GM18526 (cell line): ENCODE measurements around the gene ACSL3.

Source experiments
- POLR2A ChIP-seq: IDR thresholded peaks from 3 replicates; pipeline ENCODE4 v1.6.1; 2011; ENCODE audit not compliant: insufficient read length; ENCODE audit errors: extremely low read depth

ACSL3 gene

GRCh38 chr2:222939979-222940378 lies 79.1 kb downstream of the ACSL3 start:
- TF ChIP-seq POLR2A: no peak

- no peak for TF ChIP-seq POLR2A
Observed at GRCh38 chr2:222941510-222942032, 80.7 kb downstream of the ACSL3 start.

- no peak for TF ChIP-seq POLR2A
Observed at GRCh38 chr2:222942561-222942960, 81.7 kb downstream of the ACSL3 start.

- no peak for TF ChIP-seq POLR2A
Observed at GRCh38 chr2:222942977-222943376, 82.1 kb downstream of the ACSL3 start.

- no peak for TF ChIP-seq POLR2A
Observed at GRCh38 chr2:222943820-222944219, 83.0 kb downstream of the ACSL3 start.

GRCh38 chr2:222944552-222944951 lies 83.7 kb downstream of the ACSL3 start:
- TF ChIP-seq POLR2A: no peak

- no peak for TF ChIP-seq POLR2A
Observed at GRCh38 chr2:222944971-222945740, 84.3 kb downstream of the ACSL3 start.

GRCh38 chr2:222945887-222946286 lies 85.1 kb downstream of the ACSL3 start:
- no peak for TF ChIP-seq POLR2A

- TF ChIP-seq POLR2A: no peak
Observed at GRCh38 chr2:222946700-222947287, 86.0 kb downstream of the ACSL3 start.

GRCh38 chr2:222949073-222949472 lies 88.2 kb downstream of the ACSL3 start:
- TF ChIP-seq POLR2A: no peak

GRCh38 chr2:222949690-222950323 lies 89.0 kb downstream of the ACSL3 start:
- TF ChIP-seq POLR2A: no peak

GRCh38 chr2:222950638-222951285 lies 89.9 kb downstream of the ACSL3 start:
- TF ChIP-seq POLR2A: no peak

- no peak for TF ChIP-seq POLR2A
Observed at GRCh38 chr2:222952204-222952603, 91.4 kb downstream of the ACSL3 start.

- no peak for TF ChIP-seq POLR2A
Observed at GRCh38 chr2:222955008-222955407, 94.2 kb downstream of the ACSL3 start.

GRCh38 chr2:222959358-222959757 lies 98.5 kb downstream of the ACSL3 start:
- no peak for TF ChIP-seq POLR2A

GRCh38 chr2:222960126-222960525 lies 99.3 kb downstream of the ACSL3 start:
- TF ChIP-seq POLR2A: no peak
